PFSK-1 (cell line): ENCODE data around the gene DNAJB12.

Experiments used
- FOXP2 ChIP-seq: optimal IDR thresholded peaks from 2 replicates; pipeline ENCODE3; 2011; ENCODE audit warnings: borderline replicate concordance, control low read depth, inconsistent platforms; ENCODE audit not compliant: insufficient read depth; ENCODE audit errors: extremely low read length, extremely low read depth
- POLR2AphosphoS5 ChIP-seq: IDR thresholded peaks from 2 replicates; pipeline ENCODE4 v1.6.1; 2012; ENCODE audit warnings: low read depth, mild to moderate bottlenecking, control low read depth, low read length, moderate library complexity
- SIN3A ChIP-seq: IDR thresholded peaks from 2 replicates; pipeline ENCODE4 v1.6.1; 2012; ENCODE audit warnings: mild to moderate bottlenecking, low read length, moderate library complexity, borderline replicate concordance; ENCODE audit not compliant: insufficient read depth
- TAF1 ChIP-seq: IDR thresholded peaks from 2 replicates; pipeline ENCODE4 v1.6.1; 2012; ENCODE audit warnings: low read length, control low read depth, borderline replicate concordance; ENCODE audit not compliant: insufficient read depth
- TF ChIP-seq, protein P1 (sequence below), 2 experiments: IDR thresholded peaks; 2 replicates each; pipeline versions ENCODE4 v1.6.1 to v1.8.0; 2011 to 2012; ENCODE audit warnings: low read depth in 2 of 2, low read length in 2 of 2, control low read depth in 1 of 2, inconsistent platforms in 1 of 2, mild to moderate bottlenecking in 1 of 2, moderate library complexity in 1 of 2; ENCODE audit not compliant: insufficient read depth in 1 of 2

DNAJB12 gene

GRCh38 chr10:72303424-72304128 lies 51.1 kb downstream of the DNAJB12 start:
- TF ChIP-seq TAF1 (no peak), POLR2AphosphoS5 (no peak), FOXP2 (no peak), SIN3A (no peak)
- TF ChIP-seq, protein P1, sequence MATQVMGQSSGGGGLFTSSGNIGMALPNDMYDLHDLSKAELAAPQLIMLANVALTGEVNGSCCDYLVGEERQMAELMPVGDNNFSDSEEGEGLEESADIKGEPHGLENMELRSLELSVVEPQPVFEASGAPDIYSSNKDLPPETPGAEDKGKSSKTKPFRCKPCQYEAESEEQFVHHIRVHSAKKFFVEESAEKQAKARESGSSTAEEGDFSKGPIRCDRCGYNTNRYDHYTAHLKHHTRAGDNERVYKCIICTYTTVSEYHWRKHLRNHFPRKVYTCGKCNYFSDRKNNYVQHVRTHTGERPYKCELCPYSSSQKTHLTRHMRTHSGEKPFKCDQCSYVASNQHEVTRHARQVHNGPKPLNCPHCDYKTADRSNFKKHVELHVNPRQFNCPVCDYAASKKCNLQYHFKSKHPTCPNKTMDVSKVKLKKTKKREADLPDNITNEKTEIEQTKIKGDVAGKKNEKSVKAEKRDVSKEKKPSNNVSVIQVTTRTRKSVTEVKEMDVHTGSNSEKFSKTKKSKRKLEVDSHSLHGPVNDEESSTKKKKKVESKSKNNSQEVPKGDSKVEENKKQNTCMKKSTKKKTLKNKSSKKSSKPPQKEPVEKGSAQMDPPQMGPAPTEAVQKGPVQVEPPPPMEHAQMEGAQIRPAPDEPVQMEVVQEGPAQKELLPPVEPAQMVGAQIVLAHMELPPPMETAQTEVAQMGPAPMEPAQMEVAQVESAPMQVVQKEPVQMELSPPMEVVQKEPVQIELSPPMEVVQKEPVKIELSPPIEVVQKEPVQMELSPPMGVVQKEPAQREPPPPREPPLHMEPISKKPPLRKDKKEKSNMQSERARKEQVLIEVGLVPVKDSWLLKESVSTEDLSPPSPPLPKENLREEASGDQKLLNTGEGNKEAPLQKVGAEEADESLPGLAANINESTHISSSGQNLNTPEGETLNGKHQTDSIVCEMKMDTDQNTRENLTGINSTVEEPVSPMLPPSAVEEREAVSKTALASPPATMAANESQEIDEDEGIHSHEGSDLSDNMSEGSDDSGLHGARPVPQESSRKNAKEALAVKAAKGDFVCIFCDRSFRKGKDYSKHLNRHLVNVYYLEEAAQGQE (IDR thresholded peaks at IDR 0.05; ENCODE audit: insufficient read depth in 1 of 2, low read depth in 2 of 2, low read length in 2 of 2) = no peak

GRCh38 chr10:72298592-72299519 lies 55.9 kb downstream of the DNAJB12 start:
- TF ChIP-seq SIN3A (no peak), TAF1 (no peak)

DNA sequence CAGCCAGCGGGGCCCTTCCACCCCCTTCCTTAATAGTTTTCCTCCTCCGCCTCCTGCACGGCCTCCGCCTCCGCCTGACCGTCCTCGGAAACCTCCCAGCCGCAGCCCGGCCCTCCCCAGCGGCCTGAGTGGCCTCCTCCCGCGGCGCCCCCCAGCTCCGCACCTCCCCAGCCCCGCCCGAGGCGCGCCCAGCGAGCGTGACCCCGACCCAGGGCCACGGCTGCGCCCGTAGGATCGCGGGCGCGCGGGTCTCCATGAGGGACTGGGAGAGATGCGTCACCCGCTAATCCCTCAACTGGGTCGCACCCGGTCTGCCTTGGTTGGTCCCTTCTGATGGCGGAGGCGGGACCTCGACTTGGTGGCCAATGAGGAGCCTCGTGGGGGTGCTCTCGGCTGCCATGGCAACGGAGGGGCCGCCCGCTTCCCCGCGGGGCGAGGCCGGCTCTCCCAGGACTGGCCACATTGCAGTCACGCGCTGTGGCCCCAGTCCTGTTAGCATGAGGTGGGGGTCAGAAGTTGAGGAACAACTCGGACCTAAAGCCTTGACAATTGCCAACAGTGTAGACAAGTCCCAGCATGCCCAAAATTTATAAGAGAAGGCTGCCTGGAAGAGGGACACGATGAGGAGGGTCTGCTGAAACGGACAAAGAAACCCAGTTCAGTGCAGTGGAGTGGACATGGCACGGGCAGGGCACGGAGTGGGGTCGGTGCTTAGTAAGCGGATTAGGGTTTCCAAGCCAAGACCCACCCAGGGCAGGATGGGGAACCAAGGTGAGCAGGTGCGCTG lies 56.7 kb downstream of the DNAJB12 start:
- TF ChIP-seq POLR2AphosphoS5 = 0 out of 2 replicates have a peak, but pooled peaks have one; percentile 46
- no peak for TF ChIP-seq SIN3A
- no peak for TF ChIP-seq FOXP2
- TF ChIP-seq, protein P1 (IDR thresholded peaks at IDR 0.05; ENCODE audit: insufficient read depth in 1 of 2, low read depth in 2 of 2, low read length in 2 of 2) = no peak
- no peak; the same call in 1 of the 2 replicates for TF ChIP-seq TAF1

DNA sequence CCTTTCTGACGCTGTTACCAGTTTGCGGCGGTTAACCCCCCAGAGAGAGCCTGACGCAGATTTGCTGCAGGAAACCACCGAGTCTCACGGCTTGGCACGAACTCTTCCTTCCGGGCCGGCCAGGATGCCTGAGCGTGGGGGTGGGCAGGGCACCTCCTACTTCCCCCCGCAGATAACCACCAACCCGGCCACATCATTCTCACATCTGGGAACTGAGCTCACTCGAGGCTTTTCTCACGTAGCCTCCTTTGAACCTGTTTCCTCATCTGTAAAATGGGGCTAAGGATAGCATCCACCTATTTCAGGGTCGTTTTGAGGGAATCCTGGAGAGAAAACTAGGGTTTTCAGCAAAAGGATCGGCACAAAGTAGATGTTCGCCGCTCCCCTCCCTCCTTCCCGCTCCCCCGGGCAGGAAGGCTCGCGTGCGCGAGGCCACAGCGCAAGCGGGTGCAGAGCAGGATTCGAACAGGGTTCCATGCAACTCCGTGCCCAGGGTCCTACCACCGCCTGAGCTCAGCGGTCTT lies 57.4 kb downstream of the DNAJB12 start:
- TF ChIP-seq SIN3A (no peak), FOXP2 (peak; percentile 81), TAF1 (0 out of 2 replicates have a peak, but pooled peaks have one; percentile 47), POLR2AphosphoS5 (no peak)
- TF ChIP-seq, protein P1 (IDR thresholded peaks at IDR 0.05; ENCODE audit: insufficient read depth in 1 of 2, low read depth in 2 of 2, low read length in 2 of 2) = peak; percentile 30 to 66; a peak in 1 of 4 replicates
